Measurements from ENCODE around the gene JCAD. TPM values are rescaled to one million over a fixed set of nuclear protein-coding genes. Genes with fewer than 3 reads are reported as not detected.
"Not testable (repeated sequence)": the region's sequence is repeated elsewhere in the genome, so short reads cannot be mapped to it uniquely, and the experiment has no call there.

JCAD gene
- total RNA-seq (2014; rRNA removed; shearing (Covaris generic)), result 0.49 and 1.2 TPM in 2 replicates

- DNase-seq (ENCODE audit: low read depth), result peak; percentile 14
These were observed at the start of gene JCAD for GRCh38 chr10:30059209-30060107. Gene JCAD, minus strand, starts transcription at chr10:30059586. Its CDS starts 11,774 bp downstream, at chr10:30047812.

- no peak for DNase-seq (ENCODE audit: low read depth)
These were observed 47.6 kb upstream of the JCAD start for GRCh38 chr10:30106987-30107386.

- DNase-seq (ENCODE audit: low read depth), result peak; percentile 42
These were observed 44.4 kb upstream of the JCAD start for GRCh38 chr10:30103595-30104320.

GRCh38 chr10:30099706-30100105 is 40.3 kb upstream of the JCAD start:
- DNase-seq (ENCODE audit: low read depth), result not testable (repeated sequence)

GRCh38 chr10:30099101-30099500 is 39.7 kb upstream of the JCAD start:
- DNase-seq (ENCODE audit: low read depth), result no peak

GRCh38 chr10:30098629-30099028 is 39.2 kb upstream of the JCAD start:
- peak; percentile 86 for DNase-seq (ENCODE audit: low read depth)

GRCh38 chr10:30096564-30096963 is 37.2 kb upstream of the JCAD start:
- DNase-seq (ENCODE audit: low read depth), result no peak

GRCh38 chr10:30095631-30096422 is 36.4 kb upstream of the JCAD start:
- DNase-seq (ENCODE audit: low read depth), result no peak

- DNase-seq (ENCODE audit: low read depth), result no peak
These were observed 35.2 kb upstream of the JCAD start for GRCh38 chr10:30094601-30095000.

GRCh38 chr10:30093303-30093950 is 34.0 kb upstream of the JCAD start:
- DNase-seq (ENCODE audit: low read depth), result no peak

- DNase-seq (ENCODE audit: low read depth), result peak; percentile 19
These were observed 32.9 kb upstream of the JCAD start for GRCh38 chr10:30092151-30092790.

- no peak for DNase-seq (ENCODE audit: low read depth)
These were observed 31.8 kb upstream of the JCAD start for GRCh38 chr10:30091136-30091535.

GRCh38 chr10:30088178-30088577 is 28.8 kb upstream of the JCAD start:
- no peak for DNase-seq (ENCODE audit: low read depth)

GRCh38 chr10:30083934-30084333 is 24.5 kb upstream of the JCAD start:
- no peak for DNase-seq (ENCODE audit: low read depth)

GRCh38 chr10:30081182-30081581 is 21.8 kb upstream of the JCAD start:
- DNase-seq (ENCODE audit: low read depth), result no peak

- no peak for DNase-seq (ENCODE audit: low read depth)
These were observed 20.8 kb upstream of the JCAD start for GRCh38 chr10:30080161-30080560.

- DNase-seq (ENCODE audit: low read depth), result no peak
These were observed 20.0 kb upstream of the JCAD start for GRCh38 chr10:30079408-30079807.

- DNase-seq (ENCODE audit: low read depth), result no peak
These were observed 16.1 kb upstream of the JCAD start for GRCh38 chr10:30075481-30075880.

- DNase-seq (ENCODE audit: low read depth), result no peak
These were observed 15.5 kb upstream of the JCAD start for GRCh38 chr10:30074933-30075332.

- no peak for DNase-seq (ENCODE audit: low read depth)
These were observed 14.7 kb upstream of the JCAD start for GRCh38 chr10:30074090-30074489.

- DNase-seq (ENCODE audit: low read depth), result no peak
These were observed 14.3 kb upstream of the JCAD start for GRCh38 chr10:30073767-30074060.
